ENCODE data around the gene TCF7L1.

GRCh38 chr2:85310330-85310729, 177.1 kb downstream of the TCF7L1 start:
- no peak for TF ChIP-seq CTCF (IDR thresholded peaks at IDR 0.05; ENCODE audit: low read length)
- TF ChIP-seq EZH2phosphoT487 (IDR thresholded peaks at IDR 0.05; ENCODE audit: low read length): no peak

Data from MM.1S (cell line).